ENCODE measurements around the gene DSTN. TPM values are rescaled to one million over a fixed set of nuclear protein-coding genes. Genes with fewer than 3 reads are reported as not detected.

DSTN gene
- total RNA-seq, 1 donor, result 27.6 TPM

DNA sequence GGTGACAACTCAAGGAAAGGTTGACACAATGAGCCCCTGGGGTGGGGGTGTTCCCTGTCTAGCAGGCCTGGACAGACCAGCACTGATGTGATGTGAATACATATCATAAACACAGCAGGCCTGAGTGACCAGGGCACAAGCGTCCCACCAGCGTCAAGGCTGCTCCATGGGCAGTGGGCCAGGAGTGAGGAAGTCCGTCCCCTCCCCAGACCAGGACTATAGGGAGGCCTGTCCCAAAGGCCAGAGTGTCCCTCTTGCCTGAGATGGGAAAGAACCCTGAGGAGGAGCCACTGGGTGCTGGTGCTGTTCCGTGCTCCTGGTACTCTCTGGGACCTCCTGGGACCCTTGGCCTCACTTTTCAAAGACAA, 67.5 kb downstream of the DSTN start:
- Histone ChIP-seq H3K4me1 (ENCODE audit: insufficient read depth, low read length) (no peaks in the 10 kb centered on the region), H3K27me3 (ENCODE audit: insufficient read depth, low read length) (no peaks in the 10 kb centered on the region), H3K9me3 (ENCODE audit: low read depth, low read length) (no peaks in the 10 kb centered on the region), H3K4me3 (ENCODE audit: low read length) (no peak overlapping the region)

DNA sequence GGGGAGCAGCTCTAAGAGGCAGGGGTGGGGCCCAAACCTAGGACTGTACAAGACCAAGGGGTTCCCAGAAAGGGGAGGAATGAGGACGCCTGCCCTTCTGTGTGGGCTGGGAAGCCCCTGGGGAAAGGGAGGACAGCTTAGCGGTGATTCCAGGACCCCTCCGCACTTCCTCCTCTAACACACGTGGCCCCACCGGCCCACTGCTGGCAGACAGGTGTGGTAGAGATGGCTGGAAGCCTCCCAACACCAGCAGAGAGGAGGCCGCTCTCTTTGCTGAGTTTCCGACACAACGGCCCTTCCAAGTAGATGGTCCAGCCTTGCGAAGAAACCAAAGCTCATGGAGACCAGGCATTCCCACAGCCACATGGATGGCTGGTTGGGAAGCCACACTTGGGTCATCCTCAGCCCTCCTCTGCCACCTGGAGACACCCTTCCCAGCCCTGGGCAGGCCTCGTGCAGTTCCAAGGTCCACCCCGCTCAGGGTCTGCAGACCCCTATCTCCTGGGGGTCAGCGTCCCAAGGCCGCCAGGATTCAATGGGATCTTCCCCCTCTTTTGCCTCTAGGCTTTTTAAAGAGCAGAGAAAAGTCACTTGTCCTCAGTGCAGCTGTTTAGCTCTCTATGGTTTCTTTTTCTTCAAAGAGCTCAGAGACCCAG, 68.2 kb downstream of the DSTN start:
- no peaks in the 10 kb centered on the region for H3K9me3 ChIP-seq (ENCODE audit: low read depth, low read length)
- no peaks in the 10 kb centered on the region for H3K27me3 ChIP-seq (ENCODE audit: insufficient read depth, low read length)
- no peaks in the 10 kb centered on the region for H3K4me1 ChIP-seq (ENCODE audit: insufficient read depth, low read length)
- H3K4me3 ChIP-seq (ENCODE audit: low read length), result no peak overlapping the region

DNA sequence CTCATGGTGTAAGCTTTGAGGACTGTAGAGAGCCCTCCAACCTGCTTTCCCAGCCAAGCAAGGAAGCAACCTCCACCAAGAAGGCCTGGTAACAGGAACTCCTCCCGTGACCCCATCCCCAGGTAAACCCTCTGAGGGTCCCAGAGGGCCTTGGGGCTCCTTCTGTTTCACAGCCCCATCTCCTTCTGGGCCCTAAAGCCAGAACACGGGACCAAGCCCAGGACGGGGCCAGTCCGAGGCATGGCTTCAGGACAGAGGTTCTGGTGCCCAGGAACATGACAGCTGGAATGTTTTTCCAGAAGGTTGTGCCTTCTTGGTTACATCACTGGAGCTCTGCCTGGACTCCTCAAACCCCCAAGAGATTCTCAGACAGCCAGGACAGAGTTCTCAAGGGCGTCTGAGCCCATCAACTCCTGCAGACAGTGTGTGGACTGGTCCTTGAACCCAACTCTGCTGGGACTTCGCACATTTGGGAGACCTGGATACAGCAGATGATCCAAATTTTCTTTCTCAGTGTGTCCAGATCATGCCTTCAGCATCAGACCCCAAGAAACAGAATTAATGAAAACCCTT, 69.0 kb downstream of the DSTN start:
- Histone ChIP-seq H3K4me3 (ENCODE audit: low read length) (no peak overlapping the region), H3K27me3 (ENCODE audit: insufficient read depth, low read length) (no peaks in the 10 kb centered on the region), H3K9me3 (ENCODE audit: low read depth, low read length) (no peaks in the 10 kb centered on the region), H3K4me1 (ENCODE audit: insufficient read depth, low read length) (no peaks in the 10 kb centered on the region)

DNA sequence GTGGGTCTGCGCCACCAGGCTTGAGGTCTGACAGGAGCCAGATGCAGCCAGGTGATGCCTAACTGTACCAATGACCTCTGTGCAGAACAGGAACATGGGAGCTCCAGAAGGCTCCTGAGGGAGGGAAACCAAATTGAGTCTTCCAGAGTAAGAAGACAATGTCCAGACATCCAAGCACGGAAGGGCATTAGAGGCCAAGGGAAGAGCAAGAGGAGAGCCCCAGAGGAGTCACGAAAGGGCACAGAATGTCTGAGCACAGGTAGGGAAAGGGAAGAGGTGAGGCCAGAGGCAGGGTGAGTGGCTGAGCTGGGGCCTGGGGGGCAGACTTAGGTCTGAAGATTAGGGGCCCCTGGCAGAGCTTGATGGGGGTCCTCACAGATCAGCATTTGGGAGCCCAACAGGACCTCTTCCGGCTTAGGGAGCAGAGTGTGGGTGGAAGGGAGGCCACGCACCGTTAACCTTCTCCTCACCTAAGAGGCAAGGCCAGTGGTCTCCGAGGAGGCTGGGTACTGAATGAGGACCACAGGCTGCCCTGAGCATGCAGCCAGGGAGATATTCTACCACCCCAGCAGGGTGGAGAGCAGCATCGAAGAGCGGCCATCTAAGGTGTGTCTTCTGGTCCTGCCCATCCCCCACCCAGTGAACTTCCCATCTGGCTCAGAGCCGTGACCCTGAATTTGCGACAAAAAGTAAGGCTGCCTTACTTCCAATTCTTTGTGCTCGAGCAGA, 70.4 kb downstream of the DSTN start:
- Histone ChIP-seq H3K27me3 (ENCODE audit: insufficient read depth, low read length) (no peaks in the 10 kb centered on the region), H3K4me3 (ENCODE audit: low read length) (no peak overlapping the region), H3K4me1 (ENCODE audit: insufficient read depth, low read length) (no peaks in the 10 kb centered on the region), H3K9me3 (ENCODE audit: low read depth, low read length) (no peaks in the 10 kb centered on the region)

DNA sequence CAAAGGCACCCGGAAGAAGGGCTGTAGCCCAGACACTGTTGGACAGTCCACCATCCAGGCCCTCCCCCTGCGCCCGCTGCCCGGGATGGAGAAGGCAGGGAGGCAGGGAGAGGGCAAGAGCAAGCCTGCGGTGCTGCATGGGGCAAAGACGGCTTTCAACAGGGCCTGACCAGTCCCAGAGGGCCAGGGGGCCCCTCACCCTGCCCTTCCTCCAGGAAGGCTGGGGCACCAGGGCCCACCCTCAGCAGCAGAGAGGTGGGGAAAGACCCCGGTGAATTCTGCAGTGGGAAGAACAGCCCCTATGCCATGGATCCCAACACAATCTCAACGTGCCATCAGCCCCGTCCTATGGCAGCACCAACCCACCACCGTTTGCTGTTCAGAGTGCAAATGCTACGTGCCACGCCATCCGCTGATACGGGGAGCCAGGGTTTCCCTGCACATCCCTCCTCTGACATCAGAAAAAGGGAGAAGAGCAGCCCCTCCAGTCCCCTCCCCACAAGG, 71.1 kb downstream of the DSTN start:
- no peak overlapping the region for H3K4me3 ChIP-seq (ENCODE audit: low read length)
- no peaks in the 10 kb centered on the region for H3K9me3 ChIP-seq (ENCODE audit: low read depth, low read length)
- no peaks in the 10 kb centered on the region for H3K27me3 ChIP-seq (ENCODE audit: insufficient read depth, low read length)
- H3K4me1 ChIP-seq (ENCODE audit: insufficient read depth, low read length), result no peaks in the 10 kb centered on the region

DNA sequence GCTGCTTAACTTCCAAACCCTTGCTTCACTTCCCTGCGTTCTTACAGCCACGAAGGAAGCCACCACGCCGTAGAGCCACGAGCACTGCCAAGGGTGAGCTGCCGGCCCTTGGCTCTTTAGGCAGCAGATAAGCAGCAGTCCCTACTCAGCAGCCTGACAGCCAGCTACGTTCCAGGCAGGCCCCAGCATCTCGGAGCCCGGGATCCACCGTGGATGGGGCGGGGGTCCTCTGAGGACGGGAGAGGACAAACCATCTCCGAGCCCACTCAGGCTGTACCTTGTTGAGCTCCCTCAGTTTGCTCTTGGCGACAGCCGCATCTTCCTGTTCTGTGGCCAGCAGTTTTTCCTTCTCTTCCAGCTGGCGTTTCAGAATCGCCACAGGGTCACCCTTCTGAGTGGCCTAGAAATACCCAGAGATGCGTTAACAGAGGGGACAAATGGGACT, 71.7 kb downstream of the DSTN start:
- Histone ChIP-seq H3K4me1 (ENCODE audit: insufficient read depth, low read length) (no peaks in the 10 kb centered on the region), H3K9me3 (ENCODE audit: low read depth, low read length) (no peaks in the 10 kb centered on the region), H3K27me3 (ENCODE audit: insufficient read depth, low read length) (no peaks in the 10 kb centered on the region)

DNA sequence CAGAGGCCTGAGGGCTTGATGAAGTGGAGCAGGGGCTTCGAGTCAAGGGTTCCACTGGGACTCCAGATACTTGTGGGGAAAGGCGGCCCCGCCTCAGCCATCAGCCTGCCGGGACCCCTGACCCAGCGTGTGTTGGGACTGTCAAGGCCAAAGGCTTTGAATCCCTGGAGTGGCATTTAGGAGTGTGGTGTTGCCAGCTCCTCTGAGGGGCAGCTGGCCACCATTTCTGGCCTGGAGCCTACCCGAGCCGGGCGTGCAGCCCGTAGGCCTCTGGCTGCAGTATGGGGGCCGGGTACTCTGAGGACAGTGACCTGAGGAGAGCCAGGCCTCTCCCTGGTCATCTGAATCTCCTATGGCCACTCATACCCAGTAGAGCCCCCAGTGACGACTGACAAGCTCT, 72.1 kb downstream of the DSTN start:
- no peaks in the 10 kb centered on the region for H3K27me3 ChIP-seq (ENCODE audit: insufficient read depth, low read length)
- H3K4me3 ChIP-seq (ENCODE audit: low read length), result no peak overlapping the region
- H3K9me3 ChIP-seq (ENCODE audit: low read depth, low read length), result no peaks in the 10 kb centered on the region
- no peaks in the 10 kb centered on the region for H3K4me1 ChIP-seq (ENCODE audit: insufficient read depth, low read length)

More for the DNA sequence above, 71.7 kb downstream of the DSTN start:
- H3K4me3 ChIP-seq (ENCODE audit: low read length), result no peak overlapping the region

DNA sequence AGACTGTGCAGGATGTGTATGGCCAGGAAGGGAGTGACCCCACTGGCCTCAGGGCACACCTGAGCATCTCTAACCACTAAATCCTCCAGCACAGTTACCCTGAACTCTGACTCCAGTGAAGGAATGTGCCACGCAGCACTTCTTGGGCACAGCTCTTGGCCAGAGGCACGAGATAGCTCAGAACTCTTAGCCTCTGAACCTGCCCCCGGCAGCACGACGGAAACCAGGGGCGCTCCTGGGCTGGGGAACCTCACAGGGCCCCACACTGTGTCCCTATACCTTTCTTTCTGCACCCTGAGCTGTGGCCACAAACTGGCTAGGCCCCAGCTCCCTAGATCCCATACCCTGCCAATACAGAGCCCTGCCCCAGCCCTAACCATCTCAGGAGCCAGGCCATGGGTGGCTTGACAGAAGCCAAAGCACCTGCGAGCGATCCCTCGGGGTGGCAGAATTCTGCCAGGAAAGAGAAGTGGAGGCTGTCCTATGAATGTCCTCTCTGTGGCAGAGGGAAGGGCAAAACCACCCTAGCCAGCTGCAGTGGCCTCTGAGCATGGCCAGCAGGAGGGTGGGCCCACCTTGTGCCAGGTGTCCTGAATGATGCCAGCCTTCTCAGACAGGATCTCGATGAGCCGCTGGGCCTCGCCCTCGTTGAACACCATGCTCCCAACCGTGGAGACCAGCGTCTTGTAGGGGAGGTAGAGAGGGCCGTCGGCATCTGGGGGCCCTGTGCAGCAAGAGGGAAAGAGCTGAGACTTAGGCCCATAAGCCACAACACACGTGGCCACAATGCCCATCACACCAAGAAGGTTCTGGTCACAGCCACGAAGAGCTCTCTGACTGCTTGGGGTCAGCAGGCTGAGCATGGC, 72.8 kb downstream of the DSTN start:
- H3K4me1 ChIP-seq (ENCODE audit: insufficient read depth, low read length), result no peaks in the 10 kb centered on the region
- H3K4me3 ChIP-seq (ENCODE audit: low read length), result no peak overlapping the region
- H3K9me3 ChIP-seq (ENCODE audit: low read depth, low read length), result no peaks in the 10 kb centered on the region
- H3K27me3 ChIP-seq (ENCODE audit: insufficient read depth, low read length), result no peaks in the 10 kb centered on the region

DNA sequence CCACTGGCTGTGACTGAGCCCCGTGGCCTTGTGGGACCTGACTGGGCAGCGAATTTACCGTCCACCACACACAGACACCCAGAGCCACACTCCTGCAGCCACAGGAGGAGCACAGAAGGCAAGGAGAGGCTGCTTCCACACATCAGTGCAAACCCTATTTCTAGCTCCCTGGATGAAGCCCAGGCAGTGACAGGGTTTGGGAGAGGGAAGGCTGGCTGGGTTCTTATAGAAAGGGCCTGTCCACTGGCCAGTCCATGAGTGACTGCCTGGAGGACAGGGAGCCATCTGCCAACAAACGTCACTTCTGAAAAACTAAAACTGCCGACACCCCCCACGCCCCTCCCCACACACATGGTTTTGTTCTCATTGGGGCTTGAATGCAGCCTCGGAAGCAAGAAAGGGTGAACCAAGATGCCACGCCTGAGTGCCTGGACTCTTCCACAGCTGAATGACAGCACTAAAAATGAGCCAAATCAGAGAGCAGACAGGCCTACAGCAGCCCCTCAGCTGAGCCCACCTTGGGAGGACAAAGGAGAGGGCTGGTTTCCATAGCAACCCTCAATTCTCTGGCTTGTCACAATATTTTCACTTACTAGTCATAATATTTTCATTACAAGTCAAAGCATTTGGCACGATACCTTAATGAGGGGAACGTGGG, 73.8 kb downstream of the DSTN start:
- Histone ChIP-seq H3K27me3 (ENCODE audit: insufficient read depth, low read length) (no peaks in the 10 kb centered on the region), H3K9me3 (ENCODE audit: low read depth, low read length) (no peaks in the 10 kb centered on the region), H3K4me1 (ENCODE audit: insufficient read depth, low read length) (peaks cover 5% of the 10 kb centered on the region), H3K4me3 (ENCODE audit: low read length) (no peak overlapping the region)

DNA sequence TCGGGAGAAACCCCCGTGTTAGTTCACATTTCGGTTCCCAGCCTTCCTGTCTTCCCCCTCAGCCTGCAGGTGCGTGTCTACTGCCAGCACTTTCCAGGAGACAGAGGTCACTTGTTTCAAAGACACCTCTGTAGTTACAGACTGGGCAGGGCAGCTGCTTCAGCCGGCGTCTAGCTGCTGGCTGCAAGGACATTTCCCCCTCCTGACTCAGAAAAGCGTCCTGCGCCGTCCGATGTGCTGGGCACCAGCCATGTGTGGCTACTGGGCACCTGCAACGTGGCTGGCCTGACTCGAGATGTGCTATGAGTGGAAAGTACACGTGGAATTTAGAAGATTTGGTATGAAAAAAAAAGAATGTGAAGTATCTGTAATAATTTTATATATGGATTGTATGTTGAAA, 74.6 kb downstream of the DSTN start:
- Histone ChIP-seq H3K27me3 (ENCODE audit: insufficient read depth, low read length) (no peaks in the 10 kb centered on the region), H3K9me3 (ENCODE audit: low read depth, low read length) (no peaks in the 10 kb centered on the region), H3K4me1 (ENCODE audit: insufficient read depth, low read length) (peaks cover 11% of the 10 kb centered on the region), H3K4me3 (ENCODE audit: low read length) (no peak overlapping the region)

DNA sequence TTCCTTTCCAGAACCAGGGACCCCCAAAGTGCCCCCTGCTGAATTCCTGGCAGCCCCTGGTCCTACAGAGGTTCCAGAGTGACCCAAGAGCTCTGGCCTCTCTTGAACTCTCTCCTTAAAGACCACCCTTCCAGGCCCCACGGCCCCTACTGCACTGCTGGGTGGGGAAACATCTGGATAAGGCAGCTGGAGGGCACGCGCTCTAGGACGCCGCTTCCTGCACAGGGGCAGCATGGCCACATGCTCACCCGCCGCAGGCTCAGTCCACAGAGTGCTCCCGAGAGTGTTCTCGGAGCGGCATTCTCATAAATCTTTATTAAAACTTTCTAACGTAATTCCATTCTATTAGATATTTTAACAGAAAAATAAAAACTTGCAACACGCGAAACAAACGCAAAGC, 75.1 kb downstream of the DSTN start:
- Histone ChIP-seq H3K4me3 (ENCODE audit: low read length) (no peak overlapping the region), H3K9me3 (ENCODE audit: low read depth, low read length) (no peaks in the 10 kb centered on the region), H3K4me1 (ENCODE audit: insufficient read depth, low read length) (peaks cover 11% of the 10 kb centered on the region), H3K27me3 (ENCODE audit: insufficient read depth, low read length) (no peaks in the 10 kb centered on the region)

DNA sequence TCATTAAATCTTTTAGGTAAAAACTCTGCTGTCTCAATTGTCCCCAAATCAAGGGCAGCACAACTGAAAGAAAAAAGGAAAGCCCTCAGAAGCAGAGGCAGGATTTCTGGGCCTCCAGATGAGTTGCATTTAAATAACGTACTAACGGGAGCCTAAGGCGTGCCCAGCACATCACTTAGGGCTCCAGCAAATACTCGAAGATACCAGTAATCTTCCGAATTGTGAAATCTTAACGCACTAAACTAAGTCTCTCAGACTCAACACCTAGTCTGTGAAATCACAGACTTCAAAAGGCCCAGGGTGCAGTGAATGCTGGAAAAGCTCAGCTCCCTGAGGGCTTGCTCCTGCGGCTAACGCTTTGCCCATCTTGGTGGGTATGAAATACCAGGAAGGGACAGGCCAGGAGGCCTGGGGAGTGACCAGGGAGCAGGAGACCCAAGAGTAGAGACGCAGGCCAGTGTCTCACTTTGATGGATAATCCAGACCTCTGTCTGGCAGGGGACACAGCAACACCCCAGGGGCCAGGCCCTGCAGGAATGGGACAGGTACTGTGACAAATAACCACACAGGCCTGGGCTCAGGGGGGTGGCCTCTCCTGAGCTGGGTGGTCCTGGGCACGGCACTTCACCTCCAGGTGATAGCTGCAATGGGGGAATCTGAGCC, 75.8 kb downstream of the DSTN start:
- Histone ChIP-seq H3K4me1 (ENCODE audit: insufficient read depth, low read length) (peaks cover 17% of the 10 kb centered on the region), H3K4me3 (ENCODE audit: low read length) (no peak overlapping the region)

DNA sequence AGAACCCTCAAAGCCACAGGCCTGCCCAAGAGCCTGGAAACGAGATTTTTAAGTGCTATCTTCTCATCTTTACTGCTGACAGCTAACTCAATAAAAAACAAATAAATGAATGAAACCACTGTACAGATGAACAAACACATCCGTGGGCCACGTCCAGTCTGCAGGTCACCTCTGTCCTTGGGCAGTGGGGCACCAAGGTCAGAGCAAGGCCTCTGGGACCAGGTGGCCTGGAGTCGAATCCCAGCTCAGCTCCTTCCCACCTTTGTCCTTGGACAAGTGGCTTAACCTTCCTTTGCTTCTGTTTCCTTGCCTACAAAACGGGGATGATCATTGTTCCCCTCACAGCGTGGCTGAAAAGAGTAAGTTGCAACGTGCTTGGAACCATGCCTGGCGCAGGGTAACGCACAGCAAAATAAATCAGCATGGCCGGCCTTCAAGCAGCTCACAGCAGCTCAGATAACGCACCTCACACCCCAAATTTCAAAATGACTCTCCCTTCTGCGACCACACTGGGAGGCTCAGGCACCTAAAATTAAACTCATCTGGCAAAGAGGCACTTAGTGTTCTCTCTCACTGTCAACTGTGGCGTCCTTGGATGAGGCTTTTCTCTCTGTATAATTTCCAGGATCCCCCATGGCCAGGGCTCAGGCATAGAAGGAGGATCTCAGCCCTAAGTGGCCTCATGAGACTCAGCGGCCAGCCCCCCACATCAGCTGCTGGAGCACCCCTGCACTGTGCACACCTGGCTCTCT, 76.5 kb downstream of the DSTN start:
- H3K27me3 ChIP-seq (ENCODE audit: insufficient read depth, low read length), result no peaks in the 10 kb centered on the region
- no peaks in the 10 kb centered on the region for H3K9me3 ChIP-seq (ENCODE audit: low read depth, low read length)
- H3K4me1 ChIP-seq (ENCODE audit: insufficient read depth, low read length), result peaks cover 21% of the 10 kb centered on the region
- H3K4me3 ChIP-seq (ENCODE audit: low read length), result no peak overlapping the region

More for the DNA sequence above, 75.8 kb downstream of the DSTN start:
- H3K27me3 ChIP-seq (ENCODE audit: insufficient read depth, low read length), result no peaks in the 10 kb centered on the region
- no peaks in the 10 kb centered on the region for H3K9me3 ChIP-seq (ENCODE audit: low read depth, low read length)

DNA sequence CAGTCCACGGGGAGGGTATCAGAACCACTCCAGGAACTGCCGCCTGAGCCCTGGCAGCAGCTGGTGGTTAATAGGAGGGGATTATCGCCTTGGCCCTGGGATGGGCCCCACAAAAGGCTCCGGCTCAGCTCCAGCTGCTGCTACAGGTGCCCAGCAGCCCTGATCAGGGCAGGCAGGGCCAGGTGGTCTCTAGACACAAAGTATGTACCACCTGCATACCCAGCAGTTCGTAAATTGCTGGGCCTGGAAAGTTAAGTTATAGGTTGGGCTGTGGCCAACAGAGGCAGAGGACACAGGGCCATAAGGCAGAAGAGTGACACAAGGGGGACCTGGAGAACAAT, 77.1 kb downstream of the DSTN start:
- H3K4me1 ChIP-seq (ENCODE audit: insufficient read depth, low read length), result peaks cover 21% of the 10 kb centered on the region
- H3K4me3 ChIP-seq (ENCODE audit: low read length), result no peak overlapping the region
- no peaks in the 10 kb centered on the region for H3K27me3 ChIP-seq (ENCODE audit: insufficient read depth, low read length)
- H3K9me3 ChIP-seq (ENCODE audit: low read depth, low read length), result no peaks in the 10 kb centered on the region
